Stimulated activated naive B cell treated with anti-CD40 and anti-IgM and Interleukin-4, amounts not matched to agents 10 μg/mL and 1 μg/mL and 100 μg/mL, for 72 hours (primary cell): Measurements from ENCODE around the gene PRM2.

Experiments used
- ATAC-seq, 2 donors: fragments of 150-1000 bp; cut with Tn5 transposase; replicated peaks; 2 replicates each; pipeline ENCODE4 v1.10.0; 2021; ENCODE audit warnings: moderate library complexity in 1 of 2
- DNase-seq: peaks from one replicate; pipeline ENCODE4 v3.0.0; 2021
- H3K27ac Mint-ChIP-seq: one replicate; pipeline ENCODE4 v1.8.0; 2022; ENCODE audit warnings: mild to moderate bottlenecking, mixed read lengths
- H3K27me3 Mint-ChIP-seq, 2 donors: one replicate each; pipeline ENCODE4 v1.8.0; 2022; ENCODE audit warnings: mixed read lengths in 2 of 2
- H3K36me3 Mint-ChIP-seq, 2 donors: one replicate each; pipeline ENCODE4 v1.8.0; 2022; ENCODE audit warnings: mixed read lengths in 2 of 2, mild to moderate bottlenecking in 1 of 2
- H3K4me1 Mint-ChIP-seq, 2 donors: one replicate each; pipeline ENCODE4 v1.8.0; 2022; ENCODE audit warnings: mixed read lengths in 2 of 2, mild to moderate bottlenecking in 1 of 2
- H3K4me3 Mint-ChIP-seq, 2 donors: one replicate each; pipeline ENCODE4 v1.8.0; 2022; ENCODE audit warnings: mild to moderate bottlenecking in 2 of 2, mixed read lengths in 2 of 2, moderate library complexity in 1 of 2
- H3K9me3 Mint-ChIP-seq, 2 donors: one replicate each; pipeline ENCODE4 v1.8.0; 2022; ENCODE audit warnings: mixed read lengths in 2 of 2, mild to moderate bottlenecking in 1 of 2

Gene PRM2

GRCh38 chr16:11285842-11286241, 9.6 kb upstream of the PRM2 start:
- Mint-ChIP-seq H3K27me3 (no peaks in the 10 kb centered on the region), H3K4me1 (peaks cover 43 to 58% of the 10 kb centered on the region in 2 donors), H3K9me3 (no peaks in the 10 kb centered on the region), H3K27ac (peak overlapping the region; percentile 11), H3K36me3 (peaks cover 0 to 4% of the 10 kb centered on the region in 2 donors), H3K4me3 (peak overlapping the region in 1 of 2 donors; percentile 25)
- DNase-seq (no peak), ATAC-seq (peak; percentile 41 to 57)

GRCh38 chr16:11283820-11284248, 7.6 kb upstream of the PRM2 start:
- peaks cover 0 to 4% of the 10 kb centered on the region in 2 donors for H3K36me3 Mint-ChIP-seq
- no peak for ATAC-seq
- no peaks in the 10 kb centered on the region for H3K27me3 Mint-ChIP-seq
- no peak overlapping the region for H3K27ac Mint-ChIP-seq
- no peak for DNase-seq
- no peaks in the 10 kb centered on the region for H3K9me3 Mint-ChIP-seq
- H3K4me1 Mint-ChIP-seq, result peaks cover 44 to 62% of the 10 kb centered on the region in 2 donors
- H3K4me3 Mint-ChIP-seq, result no peak overlapping the region

- H3K9me3 Mint-ChIP-seq, result no peaks in the 10 kb centered on the region
- peaks cover 32 to 37% of the 10 kb centered on the region in 2 donors for H3K4me1 Mint-ChIP-seq
- peaks cover 0 to 3% of the 10 kb centered on the region in 2 donors for H3K36me3 Mint-ChIP-seq
- H3K27ac Mint-ChIP-seq, result peak within 1 kb of the TSS; percentile 94
- ATAC-seq, result no peak
- H3K4me3 Mint-ChIP-seq, result no peak within 1 kb of the TSS
- H3K27me3 Mint-ChIP-seq, result no peaks in the 10 kb centered on the region
- DNase-seq, result no peak
Observed at GRCh38 chr16:11280616-11281522, 4.6 kb upstream of the PRM2 start, which contains the start of gene PRM1. Gene PRM1, minus strand, starts transcription at chr16:11281330. Its CDS starts 92 bp downstream, at chr16:11281238.

GRCh38 chr16:11278681-11279628, 2.7 kb upstream of the PRM2 start:
- H3K4me1 Mint-ChIP-seq, result peaks cover 18 to 24% of the 10 kb centered on the region in 2 donors
- DNase-seq, result no peak
- H3K27ac Mint-ChIP-seq, result peak overlapping the region; percentile 94
- ATAC-seq, result peak; percentile 96 to 97
- peak overlapping the region in 1 of 2 donors; percentile 53 for H3K4me3 Mint-ChIP-seq
- H3K9me3 Mint-ChIP-seq, result no peaks in the 10 kb centered on the region
- H3K36me3 Mint-ChIP-seq, result no peaks in the 10 kb centered on the region
- no peaks in the 10 kb centered on the region for H3K27me3 Mint-ChIP-seq

GRCh38 chr16:11277607-11278337, 1.5 kb upstream of the PRM2 start:
- no peak overlapping the region for H3K4me3 Mint-ChIP-seq

GRCh38 chr16:11276896-11277593, 765 bp upstream of the PRM2 start:
- H3K27ac Mint-ChIP-seq, result peak overlapping the region; percentile 89
- no peak overlapping the region for H3K4me3 Mint-ChIP-seq
- DNase-seq (no peak), ATAC-seq (no peak)
- H3K36me3 Mint-ChIP-seq, result no peaks in the 10 kb centered on the region
- no peaks in the 10 kb centered on the region for H3K9me3 Mint-ChIP-seq
- H3K27me3 Mint-ChIP-seq, result no peaks in the 10 kb centered on the region
- peaks cover 13 to 21% of the 10 kb centered on the region in 2 donors for H3K4me1 Mint-ChIP-seq

More at GRCh38 chr16:11277607-11278337, 1.5 kb upstream of the PRM2 start:
- peaks cover 15 to 24% of the 10 kb centered on the region in 2 donors for H3K4me1 Mint-ChIP-seq
- no peaks in the 10 kb centered on the region for H3K27me3 Mint-ChIP-seq
- no peak for DNase-seq
- H3K9me3 Mint-ChIP-seq, result no peaks in the 10 kb centered on the region
- H3K27ac Mint-ChIP-seq, result peak overlapping the region; percentile 89
- no peaks in the 10 kb centered on the region for H3K36me3 Mint-ChIP-seq
- ATAC-seq, result no peak

GRCh38 chr16:11274964-11275363, 1.3 kb downstream of the PRM2 start:
- H3K4me3 Mint-ChIP-seq, result no peak overlapping the region
- ATAC-seq (no peak), DNase-seq (no peak)
- H3K27ac Mint-ChIP-seq, result no peak overlapping the region
- H3K4me1 Mint-ChIP-seq, result peaks cover 12 to 16% of the 10 kb centered on the region in 2 donors
- no peaks in the 10 kb centered on the region for H3K27me3 Mint-ChIP-seq
- no peaks in the 10 kb centered on the region for H3K36me3 Mint-ChIP-seq
- H3K9me3 Mint-ChIP-seq, result no peaks in the 10 kb centered on the region

- peaks cover 5% of the 10 kb centered on the region in 2 donors for H3K4me1 Mint-ChIP-seq
- H3K27ac Mint-ChIP-seq, result no peak overlapping the region
- DNase-seq (no peak), ATAC-seq (no peak)
- no peaks in the 10 kb centered on the region for H3K9me3 Mint-ChIP-seq
- no peak overlapping the region for H3K4me3 Mint-ChIP-seq
- H3K27me3 Mint-ChIP-seq, result no peaks in the 10 kb centered on the region
- H3K36me3 Mint-ChIP-seq, result no peaks in the 10 kb centered on the region
Observed at GRCh38 chr16:11273721-11274324, 2.5 kb downstream of the PRM2 start.

- Mint-ChIP-seq H3K9me3 (no peaks in the 10 kb centered on the region), H3K4me3 (peak within 1 kb of the TSS in 1 of 2 donors; percentile 26), H3K4me1 (peaks cover 0 to 2% of the 10 kb centered on the region in 2 donors), H3K27ac (no peak within 1 kb of the TSS), H3K36me3 (no peaks in the 10 kb centered on the region), H3K27me3 (no peaks in the 10 kb centered on the region)
- ATAC-seq (no peak), DNase-seq (no peak)
Observed at GRCh38 chr16:11272921-11273720, 3.2 kb downstream of the PRM2 start, which contains the start of gene PRM3. Gene PRM3, minus strand, starts transcription at chr16:11273629. Its CDS starts 34 bp downstream, at chr16:11273595.

- no peaks in the 10 kb centered on the region for H3K9me3 Mint-ChIP-seq
- H3K27me3 Mint-ChIP-seq, result no peaks in the 10 kb centered on the region
- DNase-seq (no peak), ATAC-seq (no peak)
- H3K27ac Mint-ChIP-seq, result no peak overlapping the region
- H3K4me1 Mint-ChIP-seq, result peaks cover 0 to 2% of the 10 kb centered on the region in 2 donors
- H3K36me3 Mint-ChIP-seq, result no peaks in the 10 kb centered on the region
- no peak overlapping the region for H3K4me3 Mint-ChIP-seq
Observed at GRCh38 chr16:11272484-11272883, 3.8 kb downstream of the PRM2 start.

- Mint-ChIP-seq H3K27ac (no peak overlapping the region), H3K36me3 (no peaks in the 10 kb centered on the region), H3K4me3 (no peak overlapping the region), H3K27me3 (no peaks in the 10 kb centered on the region), H3K4me1 (peaks cover 0 to 2% of the 10 kb centered on the region in 2 donors), H3K9me3 (no peaks in the 10 kb centered on the region)
- DNase-seq (no peak), ATAC-seq (no peak)
Observed at GRCh38 chr16:11271610-11272009, 4.7 kb downstream of the PRM2 start.

GRCh38 chr16:11270602-11271162, 5.6 kb downstream of the PRM2 start:
- no peak overlapping the region for H3K4me3 Mint-ChIP-seq
- DNase-seq (no peak), ATAC-seq (no peak)
- peaks cover 0 to 3% of the 10 kb centered on the region in 2 donors for H3K4me1 Mint-ChIP-seq
- H3K27me3 Mint-ChIP-seq, result no peaks in the 10 kb centered on the region
- no peaks in the 10 kb centered on the region for H3K9me3 Mint-ChIP-seq
- H3K36me3 Mint-ChIP-seq, result no peaks in the 10 kb centered on the region
- peak overlapping the region; percentile 7 for H3K27ac Mint-ChIP-seq
